RPMI7951 (cell line): Measurements from ENCODE around the gene NEU4. TPM values are rescaled to one million over a fixed set of nuclear protein-coding genes. Genes with fewer than 3 reads are reported as not detected.
"Not testable (repeated sequence)": the region's sequence is repeated elsewhere in the genome, so short reads cannot be mapped to it uniquely, and the experiment has no call there.

ENCODE experiments used
- DNase-seq: peaks from one replicate; pipeline ENCODE4 v3.0.0-alpha.2; 2012; ENCODE audit warnings: low read depth
- total RNA-seq: library from RNA; depleted of rRNA; stranded (reverse); fragments of >200 nt; shearing (Covaris generic); gene quantifications from 2 replicates; pipeline ENCODE4 v1.2.3, GENCODE V29; 2014

NEU4 gene
- total RNA-seq, 1 experiment from 2014 or later: not detected

GRCh38 chr2:241812730-241813643 lies 4.0 kb downstream of the NEU4 start:
- no peak for DNase-seq

GRCh38 chr2:241813644-241814392 lies 4.8 kb downstream of the NEU4 start:
- DNase-seq: no peak

- no peak for DNase-seq
These were observed 5.3 kb downstream of the NEU4 start for GRCh38 chr2:241814393-241814642.

GRCh38 chr2:241814643-241815476 lies 5.9 kb downstream of the NEU4 start:
- no peak for DNase-seq

GRCh38 chr2:241815477-241816430 lies 6.8 kb downstream of the NEU4 start:
- no peak for DNase-seq

- DNase-seq: no peak
These were observed 7.6 kb downstream of the NEU4 start for GRCh38 chr2:241816431-241817121.

- no peak for DNase-seq
These were observed 8.3 kb downstream of the NEU4 start for GRCh38 chr2:241817126-241817820.

- DNase-seq: not testable (repeated sequence)
These were observed 8.8 kb downstream of the NEU4 start for GRCh38 chr2:241817821-241818215.

GRCh38 chr2:241818229-241818942 lies 9.4 kb downstream of the NEU4 start:
- no peak for DNase-seq

- no peak for DNase-seq
These were observed 9.9 kb downstream of the NEU4 start for GRCh38 chr2:241818943-241819270.

- not testable (repeated sequence) for DNase-seq
These were observed 11.1 kb downstream of the NEU4 start for GRCh38 chr2:241819947-241820624.

- DNase-seq: no peak
These were observed 11.8 kb downstream of the NEU4 start for GRCh38 chr2:241820625-241821384.

GRCh38 chr2:241821460-241822263 lies 12.7 kb downstream of the NEU4 start:
- DNase-seq: no peak

- DNase-seq: no peak
These were observed 13.3 kb downstream of the NEU4 start for GRCh38 chr2:241822264-241822623.

- not testable (repeated sequence) for DNase-seq
These were observed 14.8 kb downstream of the NEU4 start for GRCh38 chr2:241823531-241824437.

- no peak for DNase-seq
These were observed 18.4 kb downstream of the NEU4 start for GRCh38 chr2:241827394-241827793.
